GM13976 (cell line): ENCODE data around the gene SCCPDH.

Experiments used
- DNase-seq: peaks from one replicate; pipeline ENCODE4 v3.0.0; 2012; ENCODE audit warnings: low spot score
- CTCF ChIP-seq: IDR thresholded peaks from 2 replicates; pipeline ENCODE4 v1.5.1; 2012; ENCODE audit warnings: borderline replicate concordance, mild to moderate bottlenecking; ENCODE audit not compliant: insufficient read depth; ENCODE audit errors: extremely low read depth, missing control alignments, control extremely low read depth
- in situ Hi-C: fragments of 300-500 bp; cut with MboI; formaldehyde crosslinking; loops from one replicate; pipeline ENCODE4 v1.12.0; 2022; ENCODE audit warnings: low sequenced_read_pairs, mixed read lengths, inconsistent platforms; ENCODE audit not compliant: unreplicated experiment

Gene SCCPDH

GRCh38 chr1:246798606-246799496 is 74.6 kb downstream of the SCCPDH start:
- TF ChIP-seq CTCF = no peak
- no peak for DNase-seq
- in situ Hi-C loops = no loop called here

- DNase-seq = no peak
- TF ChIP-seq CTCF = no peak
- in situ Hi-C loops = no loop called here
Measured at GRCh38 chr1:246800356-246800755, 76.1 kb downstream of the SCCPDH start.

DNA sequence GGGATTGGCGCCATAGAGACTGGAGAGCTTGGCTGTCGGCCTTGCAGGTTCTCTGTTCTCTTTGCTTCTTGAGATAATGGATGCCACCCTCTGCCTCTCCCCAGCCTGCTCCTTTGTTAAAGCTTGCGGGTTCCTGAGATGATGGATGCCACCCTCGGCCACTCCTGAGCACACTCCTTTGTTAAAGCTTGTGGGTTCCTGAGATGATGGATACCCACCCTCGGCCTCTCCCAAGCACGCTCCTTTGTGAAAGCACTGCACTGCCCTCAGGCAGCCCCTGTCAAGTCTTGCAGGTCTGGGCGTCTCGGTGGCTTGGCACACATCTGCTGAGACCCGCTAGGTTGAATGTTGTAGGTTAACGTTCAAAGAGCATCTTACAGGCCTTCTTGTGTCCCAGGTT is 76.5 kb downstream of the SCCPDH start:
- TF ChIP-seq CTCF = no peak
- in situ Hi-C loops = no loop called here
- DNase-seq = no peak

DNA sequence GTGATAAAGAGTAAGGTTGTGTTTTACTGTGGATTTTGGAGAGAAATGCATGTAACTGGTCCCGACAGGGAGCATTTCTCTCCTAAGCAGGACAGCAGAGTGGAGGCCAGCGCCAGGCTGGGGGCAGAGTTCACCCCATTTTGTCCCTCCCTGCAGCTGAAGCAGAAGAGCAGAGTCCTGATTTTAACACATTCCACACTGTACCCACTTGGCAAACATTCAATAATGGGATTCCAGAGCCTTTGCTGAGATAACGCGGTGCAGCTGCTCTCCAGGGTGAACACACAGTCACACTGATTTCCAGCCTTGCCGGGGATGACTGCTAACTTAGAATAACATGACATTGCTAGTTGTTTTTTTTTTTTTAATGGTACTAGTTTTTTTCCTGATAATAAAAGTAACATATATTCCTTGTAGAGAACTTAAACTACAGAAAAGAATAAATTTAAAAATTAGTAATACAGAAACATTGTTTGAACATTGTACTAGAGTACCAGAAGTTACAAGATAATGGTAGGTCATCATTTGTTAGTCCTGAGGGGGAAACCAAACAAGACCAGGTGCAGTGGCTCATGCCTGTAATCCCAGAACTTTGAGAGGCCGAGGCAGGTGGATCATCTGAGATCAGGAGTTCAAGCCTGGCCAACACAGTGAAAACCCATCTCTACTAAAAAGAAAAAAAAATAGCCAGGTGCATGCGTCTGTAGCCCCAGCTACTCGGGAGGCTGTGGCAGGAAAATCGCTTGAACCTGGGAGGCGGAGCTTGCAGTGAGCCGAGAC is 77.2 kb downstream of the SCCPDH start:
- no peak for TF ChIP-seq CTCF
- no peak for DNase-seq
- in situ Hi-C loops = no loop called here

DNA sequence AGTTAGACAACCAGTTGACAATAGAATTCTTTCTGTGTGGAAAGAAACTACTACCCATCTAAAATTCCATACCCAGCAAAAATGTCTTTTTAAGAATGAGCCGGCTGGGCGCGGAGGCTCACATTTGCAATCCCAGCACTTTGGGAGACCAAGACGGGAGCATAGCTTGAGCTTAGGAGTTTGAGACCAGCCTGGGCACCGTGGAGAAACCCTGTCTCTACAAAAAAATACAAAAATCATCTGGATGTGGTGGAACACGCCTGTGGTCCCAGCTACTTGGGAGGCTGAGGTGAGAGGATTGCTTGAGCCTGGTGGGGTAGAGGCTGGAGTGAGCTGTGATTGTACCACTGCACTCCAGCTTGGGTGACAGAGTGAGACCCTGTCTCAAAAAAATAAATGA is 79.2 kb downstream of the SCCPDH start:
- no peak for TF ChIP-seq CTCF
- in situ Hi-C loops = no loop called here

GRCh38 chr1:246803883-246804282 is 79.7 kb downstream of the SCCPDH start:
- no peak for TF ChIP-seq CTCF
- DNase-seq = no peak
- in situ Hi-C loops = no loop called here

More for the DNA sequence above, 79.2 kb downstream of the SCCPDH start:
- DNase-seq = no peak
